Measurements from ENCODE around the gene GNAZ.

GNAZ gene

DNA sequence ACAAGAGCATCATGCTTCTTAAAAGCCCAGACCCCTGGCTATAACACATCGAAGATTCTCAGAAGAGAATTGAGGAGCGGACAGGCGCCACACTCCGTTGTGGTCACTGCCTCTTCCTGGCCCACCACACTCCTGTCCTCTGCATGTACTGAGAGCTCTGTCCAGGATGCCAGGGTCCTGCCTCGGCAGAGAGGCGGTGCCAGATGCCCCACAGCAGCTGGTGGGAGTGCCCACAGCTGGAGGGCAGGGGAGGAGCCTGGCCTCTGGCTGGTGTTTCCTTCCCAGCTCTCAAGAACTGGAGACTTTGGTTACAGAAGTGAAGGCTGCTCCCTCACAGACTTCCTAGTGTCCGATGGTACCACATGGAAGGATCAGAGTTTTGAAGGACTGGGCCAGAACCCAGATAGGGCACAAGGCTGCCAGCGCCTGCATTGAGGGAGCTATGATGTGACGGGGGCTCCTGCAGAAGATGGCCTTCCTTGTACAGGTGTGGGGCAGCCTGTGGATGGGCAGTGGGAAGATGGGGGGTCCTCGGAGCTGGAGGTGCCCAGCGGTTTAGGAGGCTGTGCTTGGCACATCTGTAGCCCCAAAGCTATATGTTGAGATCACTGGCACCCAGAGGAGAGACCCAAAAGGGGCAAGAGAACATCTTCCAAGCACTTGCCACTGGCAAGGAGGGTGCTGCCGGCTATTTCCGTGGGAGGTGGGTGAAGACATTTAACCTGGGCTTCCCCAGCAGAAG is 52.1 kb downstream of the GNAZ start:
- H3K4me3 ChIP-seq (ENCODE audit: low read depth, low read length): no peak overlapping the region
- no peak for TF ChIP-seq CTCF (IDR thresholded peaks at IDR 0.05; ENCODE audit: insufficient read depth, low read depth, low read length, missing control alignments)
- DNase-seq (ENCODE audit: low read depth): no peak

DNA sequence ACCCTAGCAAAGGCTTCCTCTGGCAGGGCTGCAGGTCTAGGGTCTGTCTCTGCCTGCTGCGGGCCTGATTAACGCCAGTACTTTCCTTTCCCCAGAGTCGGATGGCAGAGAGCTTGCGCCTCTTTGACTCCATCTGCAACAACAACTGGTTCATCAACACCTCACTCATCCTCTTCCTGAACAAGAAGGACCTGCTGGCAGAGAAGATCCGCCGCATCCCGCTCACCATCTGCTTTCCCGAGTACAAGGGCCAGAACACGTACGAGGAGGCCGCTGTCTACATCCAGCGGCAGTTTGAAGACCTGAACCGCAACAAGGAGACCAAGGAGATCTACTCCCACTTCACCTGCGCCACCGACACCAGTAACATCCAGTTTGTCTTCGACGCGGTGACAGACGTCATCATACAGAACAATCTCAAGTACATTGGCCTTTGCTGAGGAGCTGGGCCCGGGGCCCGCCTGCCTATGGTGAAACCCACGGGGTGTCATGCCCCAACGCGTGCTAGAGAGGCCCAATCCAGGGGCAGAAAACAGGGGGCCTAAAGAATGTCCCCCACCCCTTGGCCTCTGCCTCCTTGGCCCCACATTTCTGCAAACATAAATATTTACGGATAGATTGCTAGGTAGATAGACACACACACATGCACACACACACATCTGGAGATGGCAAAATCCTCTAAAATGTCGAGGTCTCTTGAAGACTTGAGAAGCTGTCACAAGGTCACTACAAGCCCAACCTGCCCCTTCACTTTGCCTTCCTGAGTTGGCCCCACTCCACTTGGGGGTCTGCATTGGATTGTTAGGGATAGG is 52.9 kb downstream of the GNAZ start:
- TF ChIP-seq CTCF (IDR thresholded peaks at IDR 0.05; ENCODE audit: insufficient read depth, low read depth, low read length, missing control alignments): no peak
- no peak for DNase-seq (ENCODE audit: low read depth)

GRCh38 chr22:23123804-23124254 is 53.5 kb downstream of the GNAZ start:
- TF ChIP-seq CTCF (IDR thresholded peaks at IDR 0.05; ENCODE audit: insufficient read depth, low read depth, low read length, missing control alignments): no peak
- no peak overlapping the region for H3K4me3 ChIP-seq (ENCODE audit: low read depth, low read length)
- no peak for DNase-seq (ENCODE audit: low read depth)

More for the DNA sequence above, 52.9 kb downstream of the GNAZ start:
- H3K4me3 ChIP-seq (ENCODE audit: low read depth, low read length): no peak overlapping the region

- no peak for DNase-seq (ENCODE audit: low read depth)
- no peak for TF ChIP-seq CTCF (IDR thresholded peaks at IDR 0.05; ENCODE audit: insufficient read depth, low read depth, low read length, missing control alignments)
These were observed 54.5 kb downstream of the GNAZ start for GRCh38 chr22:23124611-23125511.

DNA sequence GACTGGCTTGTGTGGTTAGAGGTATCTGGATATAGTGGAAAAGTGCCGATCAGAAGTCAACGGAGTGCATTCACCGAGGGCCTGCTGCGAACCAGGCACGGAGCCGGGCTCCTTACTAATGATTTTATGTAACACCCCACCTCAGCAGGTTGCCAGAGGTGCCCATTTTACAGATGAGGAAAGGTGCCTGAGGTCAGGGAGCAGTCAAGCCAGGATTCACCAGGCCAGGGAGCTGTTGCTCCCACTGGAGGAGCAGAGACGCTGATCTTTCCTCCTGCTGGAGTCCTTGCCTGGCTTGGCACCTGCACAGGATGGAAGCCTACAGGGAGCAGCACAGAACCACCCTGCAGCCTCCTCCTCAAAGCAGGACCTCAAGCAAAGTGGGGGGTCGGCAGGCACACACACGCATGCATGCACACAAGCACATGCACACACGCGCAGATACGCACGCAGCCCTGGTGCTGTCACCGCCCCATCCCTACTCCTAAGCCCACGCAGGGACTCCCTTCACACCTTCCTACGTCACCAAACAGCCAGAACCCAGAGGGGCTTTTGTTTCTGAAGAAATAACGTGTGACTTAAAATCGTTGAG is 55.3 kb downstream of the GNAZ start:
- DNase-seq (ENCODE audit: low read depth): no peak
- no peak for TF ChIP-seq CTCF (IDR thresholded peaks at IDR 0.05; ENCODE audit: insufficient read depth, low read depth, low read length, missing control alignments)

More at GRCh38 chr22:23124611-23125511, 54.5 kb downstream of the GNAZ start:
- no peak overlapping the region for H3K4me3 ChIP-seq (ENCODE audit: low read depth, low read length)

More for the DNA sequence above, 55.3 kb downstream of the GNAZ start:
- H3K4me3 ChIP-seq (ENCODE audit: low read depth, low read length): no peak overlapping the region

Data from GM12865 (cell line).